Measurements from ENCODE around the gene MRPL18. TPM values are rescaled to one million over a fixed set of nuclear protein-coding genes. Genes with fewer than 3 reads are reported as not detected.
A peak's percentile ranks its signal among the peaks of the same experiment; 100 is the strongest.

MRPL18 gene
- total and polyA plus RNA-seq, 2 of the 8 experiments (the other 6 are each of a cell fraction or from before 2014, with no cell fraction given) = 58.7 to 79.8 TPM

GRCh38 chr6:159789377-159790148 is 704 bp upstream of the MRPL18 start, which contains the start of gene TCP1 (continued):
- peak; percentile 40 for TF ChIP-seq KDM4A (IDR thresholded peaks at IDR 0.05; ENCODE audit: low read depth, low read length, severe bottlenecking)
- TF ChIP-seq BCL11A (IDR thresholded peaks at IDR 0.05; ENCODE audit: low read depth in 2 of 2, low read length in 2 of 2) = no peak
- peak; percentile 93 for TF ChIP-seq TBP (IDR thresholded peaks at IDR 0.05; ENCODE audit: low read depth, low read length)
- no peak for TF ChIP-seq EP300 (IDR thresholded peaks at IDR 0.05; ENCODE audit: borderline replicate concordance in 1 of 2, low read depth in 2 of 2, low read length in 2 of 2)
- peak; percentile 82 for TF ChIP-seq PHF8 (conservative IDR thresholded peaks at IDR 0.05; ENCODE audit: low read depth, low read length)
- TF ChIP-seq SUZ12 (IDR thresholded peaks at IDR 0.05; ENCODE audit: low read length) = no peak
- no peak for TF ChIP-seq SP2 (IDR thresholded peaks at IDR 0.05; ENCODE audit: low read length)
- no peak for TF ChIP-seq RNF2 (IDR thresholded peaks at IDR 0.05; ENCODE audit: borderline replicate concordance, low read depth, low read length, missing control alignments, poor library complexity, severe bottlenecking)
- TF ChIP-seq BACH1 (IDR thresholded peaks at IDR 0.05; ENCODE audit: low read length) = no peak
- no peak for TF ChIP-seq EGR1 (IDR thresholded peaks at IDR 0.05; ENCODE audit: borderline replicate concordance, low read depth, low read length)
- TF ChIP-seq TAF1 (IDR thresholded peaks at IDR 0.05; ENCODE audit: low read depth, low read length) = peak; percentile 98
- TF ChIP-seq MAFK (IDR thresholded peaks at IDR 0.05; ENCODE audit: low read depth, low read length) = no peak
- TF ChIP-seq POLR2A (IDR thresholded peaks at IDR 0.05; ENCODE audit: control extremely low read depth in 1 of 2, low read depth in 2 of 2, low read length in 2 of 2) = peak; percentile 77 to 89; a peak in 2 of 3 replicates
- TF ChIP-seq SIN3A (conservative IDR thresholded peaks at IDR 0.05 in 1 of 2, IDR thresholded peaks at IDR 0.05 in 1 of 2; ENCODE audit: low read depth in 1 of 2, low read length in 2 of 2) = peak in 1 of 2 experiments; percentile 87; a peak in 2 of 4 replicates
- TF ChIP-seq POLR2AphosphoS5 (IDR thresholded peaks at IDR 0.05; ENCODE audit: low read depth, low read length) = peak; percentile 96
- no peak; a peak in 1 of 4 replicates for TF ChIP-seq CTCF (IDR thresholded peaks at IDR 0.05; ENCODE audit: control extremely low read depth in 1 of 3, insufficient read depth in 1 of 3, low read depth in 1 of 3, low read length in 3 of 3)
- TF ChIP-seq RXRA (IDR thresholded peaks at IDR 0.05; ENCODE audit: insufficient read depth, low read depth, low read length) = no peak
- no peak for TF ChIP-seq CREB1 (IDR thresholded peaks at IDR 0.05)
- no peak; a peak in 1 of 4 replicates for TF ChIP-seq RAD21 (IDR thresholded peaks at IDR 0.05 in 1 of 2, conservative IDR thresholded peaks at IDR 0.05 in 1 of 2; ENCODE audit: low read depth in 2 of 2, low read length in 2 of 2)
- no peak for TF ChIP-seq RFX5 (IDR thresholded peaks at IDR 0.05; ENCODE audit: borderline replicate concordance, low read depth, low read length)
- no peak for TF ChIP-seq FOSL1 (IDR thresholded peaks at IDR 0.05; ENCODE audit: insufficient read depth, low read depth, low read length)

Data from H1 (cell line).